Dermis blood vessel endothelial cell (primary cell): ENCODE measurements around the gene CD80. TPM values are rescaled to one million over a fixed set of nuclear protein-coding genes. Genes with fewer than 3 reads are reported as not detected.
"Not testable (repeated sequence)": the region's sequence is repeated elsewhere in the genome, so short reads cannot be mapped to it uniquely, and the experiment has no call there.

Experiments
- DNase-seq: peaks from one replicate; pipeline ENCODE4 v3.0.0; 2010
- total RNA-seq: library from RNA; depleted of rRNA; stranded (reverse); fragments of >200 nt; gene quantifications from 2 replicates; pipeline ENCODE4 v1.2.3, GENCODE V29; 2014

CD80 gene
- total RNA-seq = 0.14 and 0.17 TPM in 2 replicates

- peak; percentile 65 for DNase-seq
Observed at GRCh38 chr3:119559441-119559963, at the start of gene CD80. Gene CD80, minus strand, starts transcription at chr3:119559614. Its CDS starts 1,886 bp downstream, at chr3:119557728.

DNA sequence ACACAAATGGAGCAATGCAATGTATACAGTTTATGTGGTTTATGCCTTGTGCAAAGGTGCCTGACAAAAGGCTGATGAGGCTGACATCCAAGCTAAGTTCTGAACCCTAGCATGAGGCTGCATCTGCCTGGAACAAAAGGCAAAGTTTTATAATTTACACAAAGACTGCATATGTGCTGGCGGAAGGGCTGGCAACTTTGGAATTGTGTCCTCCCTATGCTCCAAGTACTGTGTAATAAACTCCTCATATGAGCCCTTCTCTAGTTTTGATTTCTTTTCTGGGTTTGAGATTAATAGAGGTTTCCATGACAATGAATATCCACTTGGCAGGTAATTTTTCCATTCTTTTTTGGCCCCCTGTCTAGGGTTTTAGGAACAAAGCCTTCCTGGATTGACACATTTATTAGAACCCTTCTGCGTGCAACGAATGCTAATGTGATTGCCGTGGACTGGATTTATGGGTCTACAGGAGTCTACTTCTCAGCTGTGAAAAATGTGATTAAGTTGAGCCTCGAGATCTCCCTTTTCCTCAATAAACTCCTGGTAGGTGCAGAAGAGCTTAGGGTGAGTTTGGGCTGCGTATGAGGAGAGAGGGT, 49.1 kb upstream of the CD80 start:
- DNase-seq = no peak

DNA sequence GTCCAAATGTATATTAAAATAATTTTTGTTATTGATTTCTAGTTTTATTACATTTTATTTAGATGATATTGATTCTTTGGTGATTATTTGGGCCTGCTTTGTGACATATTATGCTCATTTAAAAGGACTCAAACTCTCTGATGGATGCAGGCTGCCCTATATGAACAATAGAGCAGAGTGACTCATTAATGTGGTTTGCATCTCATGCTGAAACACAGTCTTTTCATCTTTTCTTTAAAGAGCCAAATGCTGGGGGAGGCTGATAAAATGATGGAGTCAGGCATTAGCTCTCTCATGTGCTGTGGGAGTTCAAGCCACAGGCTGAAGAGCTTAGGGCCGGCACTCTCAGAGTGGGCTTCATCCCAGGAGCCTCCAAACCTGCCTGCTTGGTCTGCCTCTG, 45.5 kb upstream of the CD80 start:
- peak; percentile 32 for DNase-seq

DNA sequence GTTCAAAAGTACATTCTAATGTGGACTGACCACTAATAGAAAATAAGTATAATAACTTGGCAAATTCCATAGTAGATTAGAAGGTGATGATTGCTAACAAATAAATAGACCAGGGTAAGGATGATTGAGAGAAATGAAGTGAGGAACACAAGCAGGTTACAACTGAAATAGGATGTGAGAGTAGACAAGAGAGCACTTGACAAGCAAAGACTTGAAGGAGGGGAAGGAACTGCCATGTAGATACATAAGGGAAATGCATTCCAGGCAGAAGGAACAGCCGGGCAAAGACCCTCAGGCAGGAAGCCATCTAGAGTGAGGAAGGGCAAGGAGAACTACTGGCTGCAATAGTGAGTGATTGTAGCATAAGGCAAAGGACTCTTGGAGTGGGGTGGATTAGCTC, 43.3 kb upstream of the CD80 start:
- DNase-seq = no peak

DNA sequence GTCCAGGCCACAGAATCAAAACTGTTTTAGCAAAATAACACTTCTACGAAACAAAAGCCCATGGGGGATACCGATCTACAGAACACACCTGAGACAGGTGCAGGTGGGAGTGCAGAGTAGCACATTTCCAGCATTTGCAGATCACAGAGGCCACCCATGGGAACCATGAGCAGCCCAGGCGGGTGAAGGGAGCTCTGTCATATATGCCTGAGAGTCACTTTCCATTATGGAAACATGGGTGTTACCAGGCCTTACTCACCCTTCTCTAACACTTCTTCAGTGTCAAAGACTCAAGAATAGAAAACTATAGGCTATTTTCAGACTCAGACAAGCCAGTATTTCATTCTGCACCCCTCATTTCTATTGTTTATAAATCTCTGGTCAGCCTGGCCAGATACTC, 41.7 kb upstream of the CD80 start:
- no peak for DNase-seq

GRCh38 chr3:119600732-119601131, 41.3 kb upstream of the CD80 start:
- DNase-seq = peak; percentile 30

GRCh38 chr3:119599558-119600174, 40.3 kb upstream of the CD80 start:
- no peak for DNase-seq

GRCh38 chr3:119598410-119599098, 39.1 kb upstream of the CD80 start:
- DNase-seq = no peak

DNA sequence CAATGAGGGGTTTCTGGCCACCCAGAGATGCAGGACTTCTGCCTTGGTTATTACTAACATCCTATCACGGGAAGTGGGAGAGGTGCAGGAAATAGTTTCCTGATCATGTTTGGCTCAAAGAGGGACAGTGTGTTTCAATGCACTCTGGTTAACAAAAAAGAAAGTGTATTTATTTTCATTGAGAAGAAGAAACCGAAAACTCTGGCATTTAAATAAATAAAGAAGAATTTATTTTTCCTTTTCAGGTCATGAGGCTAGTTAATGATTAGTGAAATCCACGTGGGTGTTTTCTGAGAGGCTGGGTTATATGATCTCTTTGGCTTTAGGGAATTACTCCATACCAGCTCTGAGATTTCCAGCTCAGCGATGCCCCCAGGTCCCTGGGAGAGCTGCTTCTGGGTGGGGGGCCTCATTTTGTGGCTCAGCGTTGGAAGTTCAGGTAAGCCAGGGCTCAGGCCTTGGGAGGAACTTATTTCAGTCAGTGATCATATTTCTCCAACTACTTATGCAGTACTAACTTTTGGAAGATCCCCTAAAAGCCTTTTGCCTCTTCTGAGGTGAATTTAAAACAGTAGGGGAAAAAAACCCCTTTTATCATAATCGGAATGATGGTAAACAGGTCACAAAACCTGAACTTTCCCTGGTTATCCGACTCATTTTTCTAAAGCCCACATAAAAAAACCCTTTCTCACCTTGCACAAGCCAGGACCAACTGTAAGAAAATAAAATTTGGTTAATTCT, 38.3 kb upstream of the CD80 start, which contains the start of gene PLA1A:
Gene PLA1A, plus strand, starts transcription at position 338 of the 741 bp plus-strand sequence. Its CDS starts 29 bp downstream, at position 367.
- peak; percentile 60 for DNase-seq

- DNase-seq = no peak
Observed at GRCh38 chr3:119596398-119596797, 37.0 kb upstream of the CD80 start.

DNA sequence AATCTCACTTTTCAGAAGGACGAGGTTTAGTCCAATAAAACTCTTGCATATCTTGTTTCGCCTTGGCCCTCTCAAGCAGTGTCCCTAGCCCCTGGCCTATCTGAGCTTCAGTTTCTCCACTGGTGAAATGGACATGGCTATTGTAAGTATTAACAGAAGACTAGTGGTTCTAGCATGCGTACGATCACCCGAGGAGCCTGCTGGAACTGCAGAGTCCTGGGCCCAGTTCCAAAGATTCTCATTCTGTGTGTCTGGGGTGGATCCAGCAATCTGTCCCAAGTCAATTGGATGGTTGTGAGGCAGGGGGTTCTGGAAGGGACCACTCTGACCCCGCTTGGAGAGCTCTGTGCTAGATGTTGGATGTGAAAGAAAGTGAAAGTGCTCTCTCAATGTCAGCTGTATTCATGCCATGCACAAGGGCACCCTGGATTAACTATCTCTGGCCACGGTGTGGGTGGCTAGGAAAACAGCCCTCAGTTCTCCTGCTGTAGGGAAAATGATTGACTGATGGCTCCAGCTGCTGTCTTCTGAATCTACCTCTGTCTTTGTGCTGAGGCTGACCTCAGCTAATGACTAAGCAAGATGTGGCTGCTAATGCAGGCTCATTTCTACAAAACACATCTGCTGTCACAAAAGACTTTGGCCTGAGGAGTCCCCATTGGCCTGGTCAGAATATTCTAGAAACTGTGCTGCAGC, 36.4 kb upstream of the CD80 start:
- DNase-seq = no peak

DNA sequence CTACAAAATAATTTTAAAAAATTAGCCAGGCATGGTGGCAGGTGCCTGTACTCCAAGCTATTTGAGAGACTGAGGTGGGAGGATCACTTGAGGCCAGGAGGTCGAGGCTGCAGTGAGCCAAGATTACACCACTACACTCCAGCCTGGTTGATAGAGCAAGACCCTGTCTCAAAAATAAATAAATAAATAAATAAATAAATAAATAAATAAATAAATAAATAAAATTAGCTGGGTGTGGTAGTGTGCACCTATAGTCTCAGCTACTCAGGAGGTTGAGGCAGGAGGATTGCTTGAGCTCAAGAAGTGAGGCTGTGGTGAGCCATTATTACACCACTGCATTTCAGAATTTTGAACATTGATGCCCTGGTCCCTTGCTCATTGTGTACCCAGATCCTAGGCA, 35.5 kb upstream of the CD80 start:
- not testable (repeated sequence) for DNase-seq

DNA sequence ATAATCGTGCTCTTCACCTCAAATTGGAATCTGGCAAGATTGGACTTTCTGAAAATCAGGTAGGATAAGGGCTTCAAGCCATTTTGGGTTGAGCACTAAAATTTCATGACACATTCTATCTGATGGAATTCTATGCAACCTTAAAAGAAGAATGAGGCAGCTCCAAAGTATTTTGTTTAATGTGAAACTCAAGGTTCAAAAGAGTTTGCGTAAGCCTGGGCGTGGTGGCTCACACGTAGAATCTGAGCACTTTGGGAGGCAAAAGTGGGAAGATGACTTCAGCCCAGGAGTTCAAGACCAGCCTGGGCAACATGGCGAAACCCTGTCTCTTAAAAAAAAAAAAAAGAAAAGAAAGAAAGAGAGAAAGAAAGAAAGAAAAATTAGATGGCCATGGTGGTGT, 34.7 kb upstream of the CD80 start:
- no peak for DNase-seq

- DNase-seq = no peak
Observed at GRCh38 chr3:119592861-119593260, 33.4 kb upstream of the CD80 start.

DNA sequence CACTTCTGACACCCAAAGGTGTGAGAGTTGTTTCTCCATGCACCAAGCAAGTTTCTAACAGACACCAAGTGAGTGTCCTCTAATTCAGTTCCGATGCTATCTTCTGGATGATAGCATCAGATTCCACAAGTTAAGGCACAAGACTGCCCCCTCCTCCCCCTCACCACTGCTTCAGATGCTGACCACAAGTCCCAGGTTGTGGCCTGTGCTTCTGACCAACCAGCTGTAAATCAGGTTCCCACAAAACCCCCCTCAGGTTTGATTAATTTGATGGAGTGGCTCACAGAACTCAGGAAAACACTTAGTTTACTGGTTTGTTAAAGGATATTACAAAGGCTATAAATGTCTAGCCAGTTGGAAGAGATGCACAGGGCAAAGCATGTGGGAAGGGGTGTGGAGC, 31.3 kb upstream of the CD80 start:
- DNase-seq = no peak

DNA sequence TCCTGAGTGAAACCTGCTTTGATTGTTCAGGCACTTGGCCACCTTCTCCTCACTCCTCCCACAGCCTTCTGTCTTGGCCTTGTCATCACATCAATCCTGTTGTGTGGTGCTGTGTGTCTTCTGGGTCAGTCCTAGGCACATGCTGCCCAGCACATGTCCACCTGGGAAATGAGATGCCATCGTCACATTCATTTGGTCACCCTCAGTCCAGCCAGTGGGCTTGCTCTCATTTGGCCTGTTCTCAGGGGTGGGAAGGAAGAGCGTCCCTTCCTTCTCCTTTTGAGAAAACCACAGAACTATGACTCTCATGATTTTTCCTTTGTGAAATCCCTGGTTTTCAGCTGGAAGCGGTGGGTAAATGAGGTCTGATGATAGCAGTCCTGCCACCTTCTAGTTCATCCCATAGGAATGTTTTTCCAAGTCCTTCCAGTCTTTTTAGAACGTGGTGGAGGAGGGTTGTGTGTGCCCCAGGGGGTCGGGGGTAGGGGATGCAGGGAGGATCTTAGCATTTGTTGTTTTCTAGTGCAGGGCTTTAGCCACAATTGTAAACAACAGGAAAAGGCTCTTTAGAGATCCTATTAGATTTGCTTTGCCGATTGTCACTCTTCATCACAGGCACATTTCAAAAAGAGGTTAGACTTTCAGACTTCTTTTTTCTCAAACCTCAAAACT, 29.8 kb upstream of the CD80 start:
- DNase-seq = no peak

DNA sequence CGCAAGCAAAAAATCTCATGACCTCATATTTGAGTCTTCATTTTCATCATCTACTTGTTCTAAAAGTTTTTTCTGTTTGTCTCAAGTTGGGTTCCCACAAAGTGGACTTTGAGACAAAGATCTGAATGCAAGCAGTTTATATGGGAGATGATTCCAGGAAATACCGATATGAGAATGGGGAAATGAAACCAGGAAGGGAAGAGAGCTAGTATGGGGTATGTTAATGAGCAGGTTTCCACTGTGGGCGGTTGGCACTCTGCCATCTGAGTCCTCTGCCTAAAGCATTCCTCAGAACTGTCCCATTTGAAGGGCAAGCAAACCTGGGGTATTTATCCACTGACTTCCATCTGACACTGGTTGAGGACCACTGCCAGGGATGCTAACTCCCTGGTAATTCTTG, 28.7 kb upstream of the CD80 start:
- DNase-seq = peak; percentile 41

DNA sequence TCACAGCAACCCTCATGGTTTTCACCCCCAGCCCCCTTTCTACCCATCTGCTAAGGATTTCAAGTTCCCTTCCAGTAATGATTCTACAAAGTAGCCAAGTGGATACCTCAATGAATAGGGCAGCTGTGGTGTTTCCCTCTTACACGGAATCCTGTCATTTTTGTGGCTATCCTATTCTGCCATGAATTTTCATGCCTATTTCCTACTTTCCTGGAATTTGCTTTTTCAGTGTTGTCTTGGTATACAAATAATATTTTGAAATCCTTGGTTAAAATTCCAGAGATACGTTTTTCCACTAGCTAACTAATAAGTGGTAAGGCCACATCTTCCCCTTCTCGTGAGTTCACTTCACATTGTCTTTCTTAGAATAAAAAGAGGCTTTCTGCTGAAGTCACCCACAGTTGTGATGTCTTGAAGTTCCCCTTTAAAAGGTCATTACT, 27.3 kb upstream of the CD80 start:
- no peak for DNase-seq

DNA sequence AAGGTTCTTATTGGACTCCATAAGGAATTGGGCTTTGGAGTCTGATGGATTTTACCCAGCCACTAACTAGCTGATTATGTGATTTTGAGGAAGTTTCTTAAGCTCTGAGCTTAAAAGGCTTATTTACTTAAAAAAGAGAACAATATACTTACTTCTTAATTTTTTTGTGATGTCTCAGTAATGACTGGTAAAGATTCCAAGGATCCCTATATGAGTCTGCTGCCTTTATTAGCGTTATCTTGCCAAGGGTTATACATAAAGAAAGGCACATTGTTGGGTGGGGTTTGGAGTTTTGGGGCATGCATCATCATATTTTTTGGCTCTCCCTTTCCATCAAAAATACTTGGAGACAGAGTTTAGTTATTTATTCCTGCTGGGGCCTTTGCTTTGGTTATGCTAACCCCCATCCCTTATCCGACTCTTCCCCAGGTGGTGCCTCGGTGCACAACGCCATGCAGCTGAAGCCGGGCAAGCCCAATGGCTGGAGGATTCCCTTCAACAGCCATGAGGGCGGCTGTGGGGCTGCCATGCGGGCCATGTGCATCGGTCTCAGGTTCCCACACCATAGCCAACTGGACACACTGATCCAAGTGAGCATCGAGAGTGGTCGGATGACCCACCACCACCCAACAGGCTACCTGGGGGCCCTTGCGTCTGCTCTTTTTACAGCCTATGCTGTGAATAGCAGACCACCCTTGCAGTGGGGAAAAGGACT, 26.6 kb upstream of the CD80 start:
- no peak for DNase-seq

DNA sequence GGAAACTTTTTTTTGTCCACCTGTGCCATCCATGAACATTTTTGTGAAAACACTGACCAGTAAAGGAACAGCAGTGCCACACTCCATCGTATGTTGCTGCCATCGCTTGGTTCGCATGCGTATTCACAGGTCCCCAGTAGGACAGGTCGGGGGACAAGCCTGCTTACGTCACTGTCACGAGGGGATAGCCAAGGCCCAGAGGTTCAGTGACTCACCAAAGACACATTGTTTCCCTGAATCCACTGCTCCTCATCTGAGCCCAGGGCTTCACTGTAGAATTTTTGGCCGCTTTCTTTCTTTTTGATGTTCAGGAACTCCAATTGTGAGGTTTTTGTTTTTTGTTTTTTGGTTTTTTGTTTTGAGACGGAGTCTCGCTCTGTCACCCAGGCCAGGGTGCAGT, 25.8 kb upstream of the CD80 start:
- no peak for DNase-seq

DNA sequence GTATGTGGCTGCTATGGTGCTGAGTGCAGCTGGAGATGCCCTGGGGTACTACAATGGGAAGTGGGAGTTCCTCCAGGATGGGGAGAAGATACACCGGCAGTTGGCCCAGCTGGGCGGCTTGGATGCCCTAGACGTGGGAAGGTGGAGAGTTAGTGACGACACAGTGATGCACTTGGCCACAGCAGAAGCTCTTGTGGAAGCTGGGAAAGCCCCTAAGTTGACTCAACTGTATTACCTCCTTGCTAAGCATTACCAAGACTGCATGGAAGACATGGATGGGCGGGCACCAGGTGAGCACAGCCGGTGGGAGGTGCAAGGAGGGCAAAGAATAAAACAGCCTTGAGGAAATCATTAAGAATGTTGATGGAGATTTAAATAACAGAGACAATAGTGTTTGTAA, 22.8 kb upstream of the CD80 start:
- no peak for DNase-seq
